IMR-90 (cell line): ENCODE measurements around the gene EPAS1. TPM values are rescaled to one million over a fixed set of nuclear protein-coding genes. Genes with fewer than 3 reads are reported as not detected.

Experiments used
- ATAC-seq: fragments of 200-7000 bp; cut with Tn5 transposase; 2 replicates; pipeline ENCODE4 v1.9.1; 2020; ENCODE audit warnings: low read depth, mild to moderate bottlenecking, moderate library complexity
- BruUV-seq: library from RNA; stranded (reverse); fragments of 400-500 nt; replicated peaks from 2 replicates; lab custom pipeline; 2021; lab: Mats Ljungman, UMichigan
- CTCF ChIA-PET: fragments of 300-600 bp; formaldehyde crosslinking; extraction: SDS; loops from one replicate; lab custom pipeline; 2021; ENCODE audit warnings: antibody characterized with exemption; lab: Yijun Ruan, JAX
- POLR2A ChIA-PET: fragments of 300-600 bp; sonication (Branson Sonifier 250); formaldehyde crosslinking; loops from one replicate; lab custom pipeline; 2022; ENCODE audit warnings: antibody characterized with exemption; ENCODE audit not compliant: unreplicated experiment; lab: Charles Lee
- DNase-seq: peaks from one replicate; pipeline ENCODE4 v3.0.0; 2013
- H2AFZ ChIP-seq: replicated peaks from 2 replicates; pipeline ENCODE3; 2013; ENCODE audit warnings: low read length, mild to moderate bottlenecking; ENCODE audit not compliant: poor library complexity
- H2AK5ac ChIP-seq: 2 replicates; pipeline ENCODE4 v1.6.1; 2013; ENCODE audit warnings: low read depth, low read length, inconsistent platforms
- H2AK9ac ChIP-seq: replicated peaks from 2 replicates; pipeline ENCODE3; 2013; ENCODE audit warnings: mild to moderate bottlenecking, low read depth, low read length, moderate library complexity; ENCODE audit not compliant: poor library complexity
- H2BK120ac ChIP-seq: 2 replicates; pipeline ENCODE4 v1.6.1; 2013; ENCODE audit warnings: low read depth, low read length, inconsistent platforms
- H2BK15ac ChIP-seq: 3 replicates; pipeline ENCODE4 v1.6.1; 2013; ENCODE audit warnings: low read depth, low read length, inconsistent platforms
- H2BK20ac ChIP-seq: 2 replicates; pipeline ENCODE4 v1.6.1; 2013; ENCODE audit warnings: low read depth, mild to moderate bottlenecking, inconsistent platforms, low read length, moderate library complexity
- H2BK5ac ChIP-seq: 2 replicates; pipeline ENCODE4 v1.6.1; 2013; ENCODE audit warnings: mild to moderate bottlenecking, low read depth, low read length, inconsistent platforms; ENCODE audit not compliant: poor library complexity, severe bottlenecking
- H3K14ac ChIP-seq: replicated peaks from 2 replicates; pipeline ENCODE4 v1.6.1; 2013; ENCODE audit warnings: low read depth, low read length, inconsistent platforms
- H3K18ac ChIP-seq: 2 replicates; pipeline ENCODE4 v1.6.1; 2013; ENCODE audit warnings: low read depth, low read length, control low read depth
- H3K23ac ChIP-seq: 2 replicates; pipeline ENCODE4 v1.6.1; 2013; ENCODE audit warnings: low read depth, low read length, inconsistent platforms
- H3K27ac ChIP-seq: 2 replicates; pipeline ENCODE4 v1.5.1; 2013; ENCODE audit warnings: mild to moderate bottlenecking, control low read depth, low read length; ENCODE audit not compliant: insufficient read depth
- H3K27me3 ChIP-seq: 2 replicates; pipeline ENCODE4 v1.6.1; 2013; ENCODE audit warnings: low read length; ENCODE audit not compliant: control insufficient read depth, insufficient read depth
- H3K36me3 ChIP-seq: 2 replicates; pipeline ENCODE4 v1.6.1; 2013; ENCODE audit warnings: low read length, mixed read lengths; ENCODE audit not compliant: control insufficient read depth, insufficient read depth
- H3K4ac ChIP-seq: 2 replicates; pipeline ENCODE4 v1.6.1; 2013; ENCODE audit warnings: low read depth, low read length, inconsistent platforms
- H3K4me1 ChIP-seq: 2 replicates; pipeline ENCODE4 v1.6.1; 2013; ENCODE audit warnings: low read length, mixed read lengths; ENCODE audit not compliant: control insufficient read depth, insufficient read depth
- H3K4me2 ChIP-seq: 2 replicates; pipeline ENCODE4 v1.6.1; 2013; ENCODE audit warnings: low read depth, mild to moderate bottlenecking, control low read depth, low read length, moderate library complexity
- H3K4me3 ChIP-seq: 2 replicates; pipeline ENCODE4 v1.5.1; 2013; ENCODE audit warnings: low read depth, mild to moderate bottlenecking, control low read depth, low read length, moderate library complexity; ENCODE audit not compliant: insufficient read depth
- H3K56ac ChIP-seq: 2 replicates; pipeline ENCODE4 v1.6.1; 2013; ENCODE audit warnings: low read length, inconsistent platforms; ENCODE audit not compliant: insufficient read depth; ENCODE audit errors: extremely low read depth
- H3K79me1 ChIP-seq, 2 experiments: 2 replicates each; pipeline ENCODE4 v1.6.1; 2013; ENCODE audit warnings: low read length in 2 of 2, inconsistent platforms in 1 of 2, low read depth in 1 of 2
- H3K9ac ChIP-seq: 2 replicates; pipeline ENCODE4 v1.6.1; 2013; ENCODE audit warnings: low read depth, low read length, control low read depth
- H3K9me1 ChIP-seq: 2 replicates; pipeline ENCODE4 v1.6.1; 2013; ENCODE audit warnings: low read length, inconsistent platforms; ENCODE audit not compliant: insufficient read depth
- H3K9me3 ChIP-seq: 2 replicates; pipeline ENCODE4 v1.6.1; 2013; ENCODE audit warnings: low read length; ENCODE audit not compliant: control insufficient read depth, insufficient read depth
- H4K20me1 ChIP-seq: 2 replicates; pipeline ENCODE4 v1.6.1; 2013; ENCODE audit warnings: low read length, inconsistent platforms; ENCODE audit not compliant: insufficient read depth
- H4K5ac ChIP-seq: 2 replicates; pipeline ENCODE4 v1.6.1; 2013; ENCODE audit warnings: mild to moderate bottlenecking, low read depth, low read length, control low read depth
- H4K8ac ChIP-seq, 2 experiments: 2 replicates each; pipeline ENCODE4 v1.6.1; 2013; ENCODE audit warnings: low read depth in 2 of 2, low read length in 2 of 2, control low read depth in 1 of 2, inconsistent platforms in 1 of 2
- H4K91ac ChIP-seq: 2 replicates; pipeline ENCODE4 v1.6.1; 2013; ENCODE audit warnings: low read depth, low read length, inconsistent platforms; ENCODE audit not compliant: insufficient read depth
- MAFK ChIP-seq: IDR thresholded peaks from 2 replicates; pipeline ENCODE4 v1.6.1; 2012; ENCODE audit warnings: low read depth, low read length, improper control_type of control experiment
- WGBS, 2 experiments: methylation state at CpG; one replicate each; pipeline versions ENCODE4 v1.1.5 to v1.1.7; 2013; ENCODE audit warnings: missing lambda C conversion rate in 2 of 2; ENCODE audit not compliant: insufficient read length in 1 of 2; ENCODE audit errors: extremely low coverage in 2 of 2; 5-methylcytosine and 5-hydroxymethylcytosine counted together
- dilution Hi-C: fragments of 300-500 bp; cut with HindIII; formaldehyde crosslinking; loops from one replicate; pipeline ENCODE4 v1.14.3; 2018; ENCODE audit warnings: low sequenced_read_pairs; ENCODE audit not compliant: unreplicated experiment
- in situ Hi-C: fragments of 300-500 bp; cut with MboI; formaldehyde crosslinking; loops from 3 replicates; pipeline ENCODE4 v1.14.3; 2019; ENCODE audit warnings: low sequenced_read_pairs, inconsistent platforms, mixed read lengths
- intact Hi-C: fragments of 100-400 bp; cut with micrococcal nuclease; formaldehyde crosslinking; loops from 2 replicates; pipeline ENCODE4 v1.10.0; 2022
- polyA plus RNA-seq, 3 experiments: library from polyadenylated mRNA; depleted of rRNA; stranded (reverse); fragments of >200 nt; gene quantifications; 2 replicates each; pipeline ENCODE4 v1.2.3, GENCODE V29; 2012; ENCODE audit warnings: low replicate concordance in 1 of 3
- total RNA-seq: library from RNA; depleted of rRNA; stranded (reverse); fragments of >200 nt; gene quantifications from 2 replicates; pipeline ENCODE4 v1.2.3, GENCODE V29; 2012

EPAS1 gene
- total and polyA plus RNA-seq, 2 of the 4 experiments (the other 2 are of a cell fraction) = 40.7 to 120 TPM

- no TSS peak for BruUV-seq
- no peak overlapping the region for H3K4me2 ChIP-seq
Observed at GRCh38 chr2:46344706-46345105, 47.5 kb downstream of the EPAS1 start.

More at GRCh38 chr2:46344706-46345105, 47.5 kb downstream of the EPAS1 start:
- ChIA-PET CTCF (no interaction called here), POLR2A (no interaction called here)
- Histone ChIP-seq H3K4ac (no peak overlapping the region), H3K27ac (no peak overlapping the region), H3K9ac (no peak overlapping the region), H3K36me3 (peaks cover 32% of the 10 kb centered on the region), H3K56ac (no peak overlapping the region), H2AK9ac (no peak overlapping the region), H3K23ac (no peak overlapping the region), H2BK20ac (no peak overlapping the region), H4K5ac (no peak overlapping the region), H3K18ac (no peak overlapping the region; the same call in 1 of the 2 replicates), H4K20me1 (peaks cover 94% of the 10 kb centered on the region), H3K4me1 (peaks cover 12% of the 10 kb centered on the region), H2BK120ac (no peak overlapping the region), H2BK15ac (no peak overlapping the region), H3K27me3 (no peaks in the 10 kb centered on the region), H3K9me3 (no peaks in the 10 kb centered on the region), H3K14ac (no peak overlapping the region), H2AFZ (no peak overlapping the region), H2AK5ac (no peak overlapping the region), H3K4me3 (no peak overlapping the region), H4K8ac (no peak overlapping the region), H3K9me1 (peaks cover 35% of the 10 kb centered on the region), H2BK5ac (no peak overlapping the region), H3K79me1 (peaks cover 60 to 97% of the 10 kb centered on the region in 2 experiments), H4K91ac (no peak overlapping the region)
- no CpG with 5 or more reads among the region's 5 CpGs for WGBS, 2 experiments
- dilution Hi-C loops (no loop called here), in situ Hi-C loops (no loop called here), intact Hi-C loops (loop anchor here (5.0 kb wide), 1 partner anchor 42 kb away; no protein-coding TSS in a partner anchor)
- no peak for TF ChIP-seq MAFK
- DNase-seq (no peak), ATAC-seq (peak; percentile 8)
